H1 (cell line): ENCODE measurements around the gene ATP13A2. TPM values are rescaled to one million over a fixed set of nuclear protein-coding genes. Genes with fewer than 3 reads are reported as not detected.

Experiments used
- RAD21 ChIP-seq, 2 experiments: IDR thresholded peaks in 1 of 2; conservative IDR thresholded peaks in 1 of 2; 2 replicates each; pipeline ENCODE4 v1.6.1; 2011; ENCODE audit warnings: low read depth in 2 of 2, low read length in 2 of 2, improper control_type of control experiment in 1 of 2, inconsistent platforms in 1 of 2, mild to moderate bottlenecking in 1 of 2, moderate library complexity in 1 of 2
- polyA plus RNA-seq, 7 experiments: library from polyadenylated mRNA; depleted of rRNA in 3 of 7; stranded (reverse) in 5 of 7; unstranded in 2 of 7; fragments of >200 nt in 5 of 7; fragments of 200-250 nt in 2 of 7; gene quantifications; 1 replicate in 5 of 7; 2 replicates in 1 of 7; 4 replicates in 1 of 7; pipeline versions ENCODE4 v1.2.1 to v1.2.3, GENCODE V29; 2011 to 2013; ENCODE audit warnings: missing spikeins in 2 of 7, mixed read lengths in 2 of 7
- total RNA-seq: library from RNA; stranded (reverse); fragmentation: NEBNext Ultra II Directional; extraction: Animal tissue kit (Norgen Biotek cat#: 25700); gene quantifications from 2 replicates; pipeline ENCODE4 v1.2.1, GENCODE V29; 2021

Gene ATP13A2
- total and polyA plus RNA-seq, 2 of the 8 experiments (the other 6 are each of a cell fraction or from before 2014, with no cell fraction given) = 82.1 to 83.6 TPM

DNA sequence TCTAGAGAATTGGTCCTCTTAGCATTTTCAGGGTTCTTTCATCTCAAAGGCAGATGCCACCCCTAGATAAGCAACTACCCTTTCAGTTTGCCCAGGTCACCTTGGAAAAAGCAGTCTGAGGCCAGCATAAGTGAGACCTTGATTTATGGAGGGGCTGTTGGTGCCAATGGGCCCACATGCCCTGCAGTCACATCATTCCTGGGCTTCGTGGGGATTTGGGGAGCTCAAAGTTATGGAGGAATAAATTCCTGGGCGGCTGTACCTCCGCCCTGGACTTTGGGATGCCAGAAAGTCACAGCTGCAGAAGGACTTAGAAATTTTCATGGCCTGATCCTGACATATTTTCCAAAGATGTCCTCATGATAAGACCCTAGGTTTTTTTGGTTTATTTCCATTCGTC, 44.8 kb upstream of the ATP13A2 start (continued):
- no peak for TF ChIP-seq RAD21 (IDR thresholded peaks at IDR 0.05 in 1 of 2, conservative IDR thresholded peaks at IDR 0.05 in 1 of 2; ENCODE audit: low read depth in 2 of 2, low read length in 2 of 2)
